Activated CD8-positive, alpha-beta memory T cell treated with anti-CD3 and anti-CD28 coated beads for 48 hours (primary cell): ENCODE results near the gene PC.
"Not testable (repeated sequence)": the region's sequence is repeated elsewhere in the genome, so short reads cannot be mapped to it uniquely, and the experiment has no call there.

Source experiments
- DNase-seq, 3 experiments: peaks; one replicate each; pipeline ENCODE4 v3.0.0-alpha.2; 2020; ENCODE audit warnings: low read depth in 2 of 3, low spot score in 2 of 3

Gene PC

DNA sequence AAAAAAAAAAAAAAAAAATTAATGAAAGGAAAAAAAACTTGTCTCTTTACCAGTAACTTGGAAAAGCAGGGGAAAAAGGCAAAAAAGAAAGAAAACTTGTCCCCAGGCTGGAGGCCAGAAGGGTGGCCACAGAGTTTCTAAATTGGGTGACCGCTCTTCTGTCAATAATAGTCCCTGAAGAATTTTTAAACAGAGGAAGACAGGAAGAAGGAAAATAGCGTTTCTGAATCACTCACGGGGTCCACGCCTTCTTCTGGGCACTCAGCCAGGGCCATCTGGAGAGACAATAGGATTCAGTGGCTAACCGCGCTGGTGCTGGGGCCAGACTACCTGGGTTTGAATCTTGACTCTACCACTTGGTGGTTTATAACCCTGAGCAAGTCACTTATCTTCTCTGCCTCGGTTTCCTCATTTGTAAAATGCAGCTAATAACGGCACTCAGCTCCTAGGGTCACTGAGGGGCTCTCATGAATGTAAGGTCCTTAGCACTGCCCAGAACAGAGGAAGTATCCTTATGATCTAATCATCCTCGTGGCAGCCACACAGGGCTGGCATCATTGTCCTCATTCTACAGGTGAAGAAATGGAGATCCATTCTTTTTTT lies 23.9 kb upstream of the PC start:
- no peak for DNase-seq

DNA sequence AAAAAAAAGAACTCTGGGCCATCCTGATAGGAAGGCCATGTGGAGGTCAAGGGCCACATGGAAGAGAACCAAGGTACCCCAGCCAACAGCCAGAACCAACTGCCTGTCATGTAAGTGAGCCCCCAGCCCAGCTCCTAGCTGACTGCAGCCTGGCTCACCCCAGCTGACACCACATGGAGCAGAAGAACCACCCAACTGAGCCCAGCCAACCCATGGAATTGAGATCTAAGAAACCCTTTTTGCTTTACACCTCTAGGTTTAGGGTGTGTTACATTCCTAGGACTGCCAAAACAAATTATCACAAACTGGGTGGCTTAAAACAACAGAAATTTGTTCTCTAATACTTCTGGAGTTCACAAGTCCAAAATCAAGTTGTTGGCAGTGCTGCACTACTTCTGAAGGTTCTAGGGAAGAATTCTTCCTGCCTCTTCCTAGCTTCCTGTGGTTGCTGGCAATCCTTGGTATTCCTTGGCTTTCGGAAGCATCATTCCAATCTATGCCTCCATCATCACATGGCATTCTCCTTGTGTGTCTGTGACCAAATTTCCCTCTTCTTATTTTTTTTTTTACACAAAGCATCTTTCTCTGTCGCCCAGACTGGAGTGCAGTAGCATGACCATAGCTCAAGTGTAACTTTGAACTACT lies 21.3 kb upstream of the PC start:
- no peak for DNase-seq

DNA sequence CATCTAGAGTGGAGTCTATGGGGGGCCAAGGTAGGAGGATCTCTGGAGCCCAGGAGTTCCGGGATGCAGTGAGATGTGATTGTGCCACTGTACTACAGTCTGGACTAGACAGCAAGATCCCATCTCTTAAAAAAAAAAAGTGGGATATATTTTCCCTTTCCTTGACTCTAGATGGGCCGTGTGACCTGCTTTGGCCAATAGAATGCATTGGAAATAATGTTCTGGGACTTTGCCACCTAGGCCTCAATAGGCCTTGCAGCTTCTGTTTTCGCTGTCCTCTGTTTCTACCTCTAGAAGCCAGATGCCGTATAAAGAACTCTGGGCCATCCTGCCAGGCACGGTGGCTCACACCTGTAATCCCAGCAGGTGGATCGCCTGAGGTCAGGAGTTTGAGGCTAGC lies 20.5 kb upstream of the PC start:
- DNase-seq, result no peak

DNA sequence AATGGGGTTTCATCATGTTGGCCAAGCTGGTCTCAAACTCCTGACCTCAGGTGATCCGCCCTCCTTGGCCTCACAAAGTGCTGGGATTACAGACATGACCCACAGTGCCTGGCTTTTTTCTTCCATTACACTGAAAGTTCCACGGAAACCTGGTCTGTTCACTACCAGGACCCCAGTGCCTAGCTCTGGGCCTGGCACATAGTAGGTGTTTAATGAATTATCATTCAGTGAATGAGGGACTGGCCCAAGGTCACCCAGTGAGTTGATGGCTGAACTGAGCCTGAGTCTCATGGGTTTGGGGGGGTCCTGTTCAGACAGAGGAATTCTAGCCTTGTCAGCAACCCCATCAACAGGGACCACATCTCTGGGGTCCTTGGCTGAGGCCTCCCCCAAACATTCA lies 20.0 kb upstream of the PC start:
- DNase-seq, result no peak

DNA sequence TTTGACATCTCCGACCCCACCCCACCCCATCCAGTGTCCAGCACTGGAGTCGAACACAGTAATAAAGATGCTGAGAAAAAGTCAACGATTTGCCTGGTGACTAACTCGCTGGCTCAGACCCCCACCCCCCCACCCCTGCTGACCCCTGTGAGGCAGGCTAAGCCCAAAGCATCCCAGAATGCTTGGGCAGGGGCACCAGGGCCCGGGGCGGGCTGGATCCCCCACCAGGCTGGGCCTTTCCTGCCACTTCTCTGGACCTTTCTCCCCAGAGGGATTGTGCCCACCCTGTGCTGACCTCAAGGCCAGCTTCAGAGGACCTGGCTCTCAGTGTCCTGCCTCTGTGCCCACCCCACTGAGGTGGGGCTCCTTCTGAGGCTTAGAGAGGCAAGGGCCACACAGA lies 18.7 kb upstream of the PC start:
- no peak for DNase-seq

DNA sequence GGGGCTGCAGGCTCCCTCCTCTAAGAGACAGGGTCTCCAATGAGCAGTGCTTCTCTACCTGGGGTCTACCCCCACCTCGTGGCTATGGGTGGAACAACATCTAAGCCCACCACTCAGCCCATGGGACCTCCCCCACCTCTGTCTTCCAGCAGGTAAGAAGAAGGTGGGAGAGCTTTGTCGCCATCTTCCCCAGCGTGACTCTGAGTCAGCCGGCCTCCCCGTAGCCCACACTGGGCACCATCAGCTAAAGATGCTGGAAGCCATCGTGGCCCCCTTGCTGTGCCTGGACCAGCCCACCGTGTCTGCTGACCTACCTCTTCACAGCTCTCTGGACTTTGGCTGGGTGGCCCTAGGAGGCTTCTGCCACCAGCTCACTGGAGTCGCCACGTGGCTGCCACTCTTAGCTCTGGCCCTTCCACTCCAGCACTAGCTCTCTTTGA lies 17.9 kb upstream of the PC start:
- peak in 1 of 3 experiments; percentile 26 for DNase-seq

DNA sequence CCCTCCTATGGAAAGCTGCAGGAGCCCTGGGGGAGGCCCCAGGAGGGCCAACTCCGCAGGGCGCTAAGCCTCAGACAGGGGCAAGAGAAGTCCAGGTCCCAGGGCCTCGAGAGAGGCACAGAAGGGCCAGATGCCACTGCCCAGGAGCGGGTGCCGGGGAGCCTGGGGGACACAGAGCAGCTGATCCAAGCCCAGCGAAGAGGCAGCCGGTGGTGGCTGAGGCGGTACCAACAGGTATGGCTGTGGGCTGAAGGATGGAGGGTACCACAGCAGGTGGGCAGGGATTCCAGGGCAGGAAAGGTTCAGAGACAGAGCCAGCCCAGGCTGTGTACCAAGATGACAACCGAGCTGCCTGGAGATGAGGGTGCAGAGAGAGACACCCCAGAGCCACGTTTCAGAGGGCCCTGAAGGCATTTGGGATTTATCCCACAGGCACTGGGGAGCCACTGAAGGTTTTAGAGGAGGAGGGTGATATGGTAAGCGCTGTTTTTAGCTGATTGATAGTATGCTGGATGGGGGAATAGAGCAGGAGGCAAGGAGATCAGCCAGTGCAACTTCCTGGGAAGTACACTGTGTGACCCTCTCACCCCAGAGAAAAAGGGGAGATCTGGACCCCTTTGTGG lies 17.3 kb upstream of the PC start:
- DNase-seq, result no peak

DNA sequence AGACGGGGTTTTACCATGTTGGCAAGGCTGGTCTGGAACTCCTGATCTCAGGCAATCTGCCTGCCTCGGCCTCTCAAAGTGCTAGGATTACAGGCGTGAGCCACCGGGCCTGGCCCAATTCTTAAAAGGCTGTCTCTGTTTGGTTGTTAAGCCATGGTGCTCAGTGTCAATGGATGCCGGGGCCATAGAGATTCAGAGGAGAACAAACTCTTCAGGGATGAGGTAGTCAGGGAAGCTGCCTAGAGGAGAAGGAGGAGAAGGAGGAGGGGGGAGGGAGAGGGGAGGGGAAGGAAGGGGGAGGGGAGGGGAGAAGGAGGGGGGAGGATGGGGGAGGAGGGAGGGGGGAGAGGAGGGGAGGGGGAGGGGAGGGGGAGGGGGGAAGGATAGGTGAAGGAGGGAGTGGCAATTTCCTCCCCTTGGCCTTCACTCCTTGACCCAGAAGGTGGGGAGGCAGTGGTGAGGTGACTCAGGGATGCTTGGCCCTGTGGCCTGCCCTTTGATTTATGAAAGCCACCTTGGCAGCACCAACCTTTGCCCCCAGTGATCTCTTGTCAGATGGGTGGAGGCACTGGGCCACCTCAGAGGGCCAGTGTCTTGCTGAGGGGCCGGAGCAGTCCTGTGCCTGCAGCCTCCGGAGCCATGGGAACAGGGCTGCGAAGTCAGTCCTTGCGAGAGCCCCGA lies 16.7 kb upstream of the PC start, which contains the start of gene C11orf86:
C11orf86 (plus strand) TSS at position 581 of the 681 bp plus-strand sequence; CDS start at position 640, 59 bp downstream.
- no peak for DNase-seq

DNA sequence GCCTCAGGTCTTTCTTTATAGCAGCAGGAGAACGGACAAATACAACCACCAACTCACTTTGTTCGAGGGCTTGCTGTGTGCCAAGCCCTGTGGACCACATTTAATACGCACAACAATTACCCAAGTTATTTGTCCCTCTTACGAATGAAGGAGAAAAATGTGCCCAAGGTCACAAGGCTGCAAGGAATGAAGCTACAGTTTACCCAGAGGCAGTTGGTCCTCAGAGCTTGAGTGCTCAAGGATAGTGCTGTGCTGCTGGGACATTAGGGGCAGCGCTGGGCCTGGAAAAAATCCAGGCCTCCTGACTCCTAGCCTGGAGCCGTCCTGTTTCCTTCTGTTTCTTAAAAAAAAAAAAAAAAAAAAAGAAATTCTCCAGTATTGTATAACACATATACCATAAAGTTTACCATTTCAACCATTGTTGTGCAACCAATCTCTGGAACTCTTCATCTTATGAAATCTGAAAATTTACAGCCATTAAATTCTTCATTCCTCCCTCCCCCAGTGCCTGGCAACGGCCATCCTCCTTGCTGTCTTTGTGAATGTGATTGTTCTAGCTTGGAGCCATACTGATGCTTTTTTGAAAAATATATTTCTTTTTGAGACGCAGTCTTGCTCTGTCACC lies 15.9 kb upstream of the PC start:
- DNase-seq, result no peak

DNA sequence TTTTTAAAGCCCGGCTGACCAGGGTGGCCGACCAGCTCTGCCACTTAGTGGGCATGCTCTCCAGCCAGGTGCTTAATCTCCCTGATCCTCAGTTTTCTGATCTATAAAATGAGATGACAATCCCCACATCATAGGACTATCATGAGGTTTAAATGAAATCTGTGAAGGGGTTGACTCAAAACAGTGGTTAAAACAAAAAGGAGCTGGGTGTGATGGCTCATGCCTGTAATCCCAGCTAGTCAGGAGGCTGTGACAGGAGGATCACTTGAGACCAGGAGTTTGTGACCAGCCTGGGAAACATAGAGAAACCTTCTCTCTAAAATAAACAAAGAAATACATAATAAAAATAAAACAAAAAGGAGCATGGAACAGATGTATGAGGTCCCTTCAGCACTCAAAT lies 13.3 kb upstream of the PC start:
- DNase-seq, result no peak

DNA sequence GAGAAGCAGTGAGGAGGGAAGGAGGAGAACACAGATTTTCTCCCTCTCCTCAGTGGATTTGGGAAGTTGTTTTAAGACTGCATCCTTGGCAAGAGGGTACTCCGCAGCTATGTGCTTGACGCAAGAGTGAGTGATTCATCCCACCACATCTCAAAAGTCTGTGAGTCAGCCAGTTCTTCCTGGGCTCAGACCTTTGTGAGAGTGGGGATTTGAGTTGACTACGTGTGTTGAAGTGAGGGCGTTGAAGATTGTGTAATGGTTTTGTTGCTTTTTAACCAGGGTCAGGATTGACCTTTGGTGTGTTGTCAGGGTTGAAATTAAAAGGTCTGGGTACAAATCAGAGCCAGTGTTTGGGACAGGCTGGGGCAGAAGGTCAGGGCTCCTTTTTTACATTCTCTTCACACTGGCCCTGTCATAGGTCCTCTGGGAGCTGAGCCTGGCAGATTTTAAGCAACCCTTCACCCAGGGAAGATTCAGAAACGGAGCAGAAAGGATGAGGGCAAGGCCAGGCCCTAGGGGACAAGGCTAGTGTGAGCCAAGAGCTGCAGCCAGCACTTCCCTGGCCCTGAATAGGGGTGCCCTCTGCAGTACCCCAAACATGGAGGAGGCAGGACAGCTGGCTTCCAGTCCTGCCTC lies 12.7 kb upstream of the PC start:
- DNase-seq, result no peak

DNA sequence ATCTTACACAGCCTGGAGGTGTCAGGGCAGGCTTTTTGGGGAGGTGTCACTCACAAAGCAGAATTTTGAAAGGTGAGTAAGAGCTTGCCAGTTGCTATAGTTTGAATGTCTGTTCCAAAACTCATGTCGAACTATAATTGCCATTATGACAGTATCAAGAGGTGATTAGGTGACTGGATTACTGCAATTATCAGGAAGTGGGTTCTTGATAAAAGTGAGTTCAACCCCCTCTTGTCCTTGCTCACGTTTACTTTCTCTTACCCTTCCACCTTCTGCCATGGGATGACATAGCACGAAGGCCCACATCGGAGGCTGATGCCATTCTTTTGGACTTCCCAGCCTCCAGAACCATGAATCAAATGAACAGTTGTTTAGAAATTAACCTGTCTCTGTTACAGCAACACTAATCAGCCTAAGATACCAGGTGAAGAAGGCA lies 12.2 kb upstream of the PC start:
- DNase-seq, result no peak

DNA sequence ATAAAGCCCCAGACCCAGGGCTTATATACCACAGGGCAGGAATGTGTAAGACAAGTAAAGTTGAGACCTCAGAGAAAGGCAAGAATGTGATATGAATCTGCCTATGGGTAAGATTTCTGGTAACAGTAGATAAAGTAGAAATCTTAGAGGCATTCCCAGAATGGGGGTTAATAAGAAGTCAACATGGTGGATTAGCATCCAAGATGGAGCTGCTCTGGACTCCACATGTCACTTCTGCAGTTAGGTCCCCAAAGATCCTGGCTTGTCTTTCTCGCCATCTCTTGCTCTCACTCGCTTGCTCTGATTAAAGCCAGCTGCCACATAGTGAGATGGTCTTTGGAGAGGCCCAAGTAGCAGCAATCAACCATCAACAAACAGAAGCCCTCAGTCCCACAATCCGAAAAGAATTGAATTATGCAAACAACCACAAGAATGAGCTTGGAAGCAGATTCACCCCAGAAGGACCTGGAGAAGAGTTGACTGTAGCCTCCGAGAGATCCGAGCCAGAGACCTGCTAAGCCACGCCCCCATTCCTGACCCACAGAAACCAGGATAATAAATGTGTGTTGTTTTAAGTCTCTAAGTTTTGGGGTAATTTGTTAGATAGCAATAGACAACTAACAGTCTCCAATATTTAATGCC lies 11.5 kb upstream of the PC start:
- no peak for DNase-seq

DNA sequence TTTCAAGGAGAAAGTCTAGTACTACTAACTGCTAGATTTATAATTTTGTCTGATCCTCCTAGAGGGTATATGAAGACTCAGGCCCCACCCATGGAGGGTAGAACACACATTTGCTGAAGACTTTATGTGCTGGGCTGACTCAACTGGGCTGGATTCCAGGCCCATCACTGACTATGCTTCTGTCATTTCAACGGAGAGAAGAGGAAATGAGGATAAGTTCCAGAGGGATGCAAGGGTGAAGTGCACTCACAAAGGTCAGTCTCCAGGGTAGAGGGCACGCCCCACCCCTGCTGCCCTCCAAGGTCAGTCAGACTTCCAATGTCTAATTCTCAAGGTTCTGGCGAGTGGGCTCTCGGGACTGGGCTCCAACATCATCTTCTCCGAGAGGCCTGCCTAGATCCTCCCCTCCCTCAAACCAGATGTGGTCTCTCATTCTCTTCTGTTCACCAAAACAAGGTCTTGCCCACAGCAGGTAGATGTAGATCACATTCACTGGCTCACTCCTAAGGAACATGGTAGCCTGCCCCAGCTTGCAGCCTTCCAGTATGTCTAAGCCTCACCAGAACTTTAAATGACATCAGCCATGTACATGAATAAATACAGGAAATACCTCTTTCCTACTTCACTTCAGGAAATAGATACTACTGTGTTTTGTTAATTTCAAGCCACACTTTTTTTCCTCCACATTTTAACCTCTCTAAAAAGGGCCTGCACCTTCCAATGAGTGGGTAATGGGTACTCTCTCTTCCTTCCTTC lies 9.7 kb upstream of the PC start:
- DNase-seq, result no peak

DNA sequence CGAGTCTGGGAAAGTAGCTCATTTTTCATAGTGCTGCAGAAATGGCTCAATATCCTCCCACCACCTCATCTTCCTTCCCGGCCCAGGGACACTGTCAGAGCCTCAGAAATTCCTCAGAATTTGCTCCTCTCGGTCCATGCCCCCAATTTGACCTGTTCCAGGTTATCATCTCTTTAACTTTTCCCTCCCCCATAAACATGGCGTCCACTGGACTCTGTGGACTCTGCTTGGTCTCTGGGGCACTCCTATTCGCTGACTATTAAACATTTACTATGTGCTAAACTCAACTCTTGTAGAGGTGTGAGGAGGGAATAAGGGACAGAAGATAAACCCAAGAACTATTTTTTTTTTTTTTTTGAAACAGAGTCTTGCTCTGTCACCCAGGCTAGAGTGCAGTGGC lies 8.2 kb upstream of the PC start:
- DNase-seq, result no peak

DNA sequence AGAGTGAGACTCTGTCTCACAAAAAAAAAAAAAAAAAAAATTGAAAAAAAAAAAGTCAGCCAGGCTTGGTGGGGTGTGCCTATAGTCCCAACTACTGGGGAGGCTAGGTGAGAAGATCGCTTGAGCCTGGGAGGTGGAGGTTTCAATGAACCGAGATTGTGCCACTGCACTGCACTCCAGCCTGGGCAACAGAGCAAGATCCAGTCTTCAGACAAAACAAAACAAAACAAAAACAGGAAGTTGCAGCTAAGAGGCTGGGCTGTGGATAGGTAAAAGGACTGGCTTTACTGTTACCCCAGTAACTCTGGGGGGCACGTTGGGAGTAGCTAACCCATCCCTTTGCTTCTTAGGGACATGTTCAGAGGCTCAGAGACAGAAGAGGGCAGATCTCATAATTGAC lies 6.3 kb upstream of the PC start:
- no peak for DNase-seq

DNA sequence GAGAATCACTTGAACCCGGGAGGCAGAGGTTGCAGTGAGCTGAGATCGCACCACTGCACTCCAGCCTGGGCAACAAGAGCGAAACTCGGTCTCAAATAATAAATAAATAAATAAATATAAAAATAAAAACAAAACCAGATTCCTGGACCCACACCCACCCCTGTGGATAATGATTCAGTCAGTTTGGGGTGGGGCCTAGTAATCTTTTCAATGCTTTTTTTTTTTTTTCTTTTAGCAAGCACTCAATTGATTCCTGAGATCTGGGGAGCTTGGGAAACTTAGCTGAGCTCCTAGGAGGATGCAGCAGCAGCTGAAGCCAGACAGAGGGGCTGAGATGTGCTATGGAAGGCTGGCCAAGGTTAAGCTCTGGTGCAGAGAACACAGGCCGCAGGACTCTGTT lies 4.6 kb upstream of the PC start:
- DNase-seq, result no peak

DNA sequence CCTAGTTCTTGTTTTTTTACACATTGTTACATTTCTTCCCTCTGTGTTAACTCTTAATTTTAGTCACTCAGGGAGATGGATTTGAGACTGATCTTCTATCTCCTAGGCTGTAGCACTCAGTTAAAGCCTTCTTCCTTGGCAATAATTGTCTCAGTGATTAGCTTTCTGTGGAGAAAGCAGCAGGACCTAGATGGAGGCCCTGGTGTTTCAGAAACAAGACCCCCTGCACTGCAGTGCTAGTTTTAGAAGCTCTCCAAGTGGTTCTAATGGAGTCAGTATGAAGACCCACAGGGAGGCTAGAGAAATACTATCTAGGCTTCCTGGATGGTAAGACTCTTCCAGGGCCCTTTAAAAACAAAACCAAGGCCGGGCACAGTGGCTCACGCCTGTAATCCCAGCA lies 4.1 kb upstream of the PC start:
- DNase-seq, result no peak

DNA sequence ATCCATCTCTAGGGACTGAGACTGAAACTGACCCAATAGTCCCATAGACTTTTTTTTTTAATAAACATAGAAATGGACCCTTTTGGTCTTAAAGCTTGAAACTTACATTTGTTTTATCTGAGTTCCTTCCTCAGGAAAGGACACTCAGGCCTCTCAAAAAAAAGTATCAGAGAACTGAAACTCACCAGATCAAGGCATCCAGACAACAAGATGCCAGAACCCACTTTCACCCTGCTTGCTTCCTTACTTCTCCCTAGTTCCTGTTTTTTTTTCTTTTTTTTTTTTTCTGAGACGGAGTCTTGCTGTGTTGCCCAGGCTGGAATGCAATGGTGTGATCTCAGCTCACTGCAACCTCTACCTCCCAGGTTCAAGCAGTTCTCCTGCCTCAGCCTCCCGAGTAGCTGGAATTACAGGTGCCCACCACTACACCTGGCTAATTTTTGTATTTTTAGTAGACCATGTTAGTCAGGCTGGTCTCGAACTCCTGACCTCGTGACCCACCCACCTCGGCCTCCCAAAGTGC lies 3.6 kb upstream of the PC start:
- DNase-seq, result not testable (repeated sequence)

DNA sequence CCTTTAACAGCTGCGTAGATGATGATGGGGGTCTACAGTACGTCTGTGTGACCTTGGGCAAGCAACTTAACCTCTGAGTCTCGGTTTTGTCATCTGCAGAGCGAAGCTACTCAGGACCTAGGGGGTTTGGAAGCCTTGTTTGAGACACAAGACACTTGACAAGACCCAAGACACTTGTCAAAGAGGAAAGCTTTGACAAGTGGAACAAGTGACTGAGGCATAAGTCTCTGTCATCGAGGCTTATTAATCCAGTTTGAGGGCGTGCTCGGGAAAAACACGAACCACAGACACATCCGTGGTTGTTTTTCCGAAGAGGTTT lies 732 bp upstream of the PC start:
- no peak for DNase-seq
